Astrocyte (in vitro differentiated cells and primary cell): ENCODE results near the gene SNRNP25.

Experiments
- CTCF ChIP-seq: IDR thresholded peaks from 2 replicates; pipeline ENCODE4 v1.5.1; 2011; ENCODE audit warnings: low read depth, mild to moderate bottlenecking, inconsistent platforms, low read length, moderate library complexity; ENCODE audit not compliant: insufficient read depth
- EZH2 ChIP-seq: IDR thresholded peaks from 2 replicates; pipeline ENCODE4 v1.6.1; 2012; ENCODE audit warnings: mild to moderate bottlenecking, low read length, inconsistent platforms; ENCODE audit not compliant: insufficient read depth

GRCh38 chr16:56231-56927 is 2.8 kb downstream of the SNRNP25 start:
- TF ChIP-seq CTCF (no peak), EZH2 (no peak)
